Endodermal cell (in vitro differentiated cells): ENCODE measurements around the gene NSL1. TPM values are rescaled to one million over a fixed set of nuclear protein-coding genes. Genes with fewer than 3 reads are reported as not detected.

ENCODE experiments used
- DNase-seq: peaks from one replicate; pipeline ENCODE4 v3.0.0-alpha.2; 2017
- H3K27ac ChIP-seq: 2 replicates; pipeline ENCODE4 v1.5.1; 2013; ENCODE audit warnings: mild to moderate bottlenecking, low read depth, low read length, moderate library complexity
- H3K27me3 ChIP-seq: 2 replicates; pipeline ENCODE4 v1.6.1; 2013; ENCODE audit warnings: mild to moderate bottlenecking, low read length, moderate library complexity; ENCODE audit not compliant: insufficient read depth, control insufficient read depth, poor library complexity, severe bottlenecking
- H3K36me3 ChIP-seq: 2 replicates; pipeline ENCODE4 v1.7.0; 2013; ENCODE audit warnings: mild to moderate bottlenecking, low read length, moderate library complexity; ENCODE audit not compliant: control insufficient read depth, insufficient read depth
- H3K4me1 ChIP-seq: one replicate; pipeline ENCODE4 v1.7.0; 2013; ENCODE audit warnings: low read length; ENCODE audit not compliant: control insufficient read depth, insufficient read depth
- H3K4me3 ChIP-seq: 2 replicates; pipeline ENCODE4 v1.5.1; 2013; ENCODE audit warnings: mild to moderate bottlenecking, low read length, moderate library complexity
- H3K9ac ChIP-seq: 2 replicates; pipeline ENCODE4 v1.6.1; 2013; ENCODE audit warnings: mild to moderate bottlenecking, low read length, moderate library complexity; ENCODE audit not compliant: poor library complexity, severe bottlenecking; ENCODE audit errors: extremely low read depth
- H3K9me3 ChIP-seq: 2 replicates; pipeline ENCODE4 v1.6.1; 2013; ENCODE audit warnings: mild to moderate bottlenecking, low read length, moderate library complexity; ENCODE audit not compliant: control insufficient read depth
- H3K27ac Mint-ChIP-seq: 2 replicates; pipeline ENCODE4 v1.8.0; 2020; ENCODE audit warnings: mixed read lengths
- H3K27me3 Mint-ChIP-seq: 2 replicates; pipeline ENCODE4 v1.8.0; 2021; ENCODE audit warnings: mild to moderate bottlenecking, mixed read lengths; ENCODE audit not compliant: insufficient read depth
- H3K36me3 Mint-ChIP-seq: 2 replicates; pipeline ENCODE4 v1.8.0; 2020; ENCODE audit warnings: low read depth, mixed read lengths
- H3K4me1 Mint-ChIP-seq: 2 replicates; pipeline ENCODE4 v1.8.0; 2020; ENCODE audit warnings: mixed read lengths
- H3K4me3 Mint-ChIP-seq: 2 replicates; pipeline ENCODE4 v1.8.0; 2020; ENCODE audit warnings: mild to moderate bottlenecking, moderate library complexity, mixed read lengths
- H3K9me3 Mint-ChIP-seq: 2 replicates; pipeline ENCODE4 v1.8.0; 2020; ENCODE audit warnings: mild to moderate bottlenecking, mixed read lengths
- CTCF ChIP-seq: fragments of 200-600 bp; sonication (generic); conservative IDR thresholded peaks from 2 replicates; pipeline ENCODE4 v1.5.0; 2021; ENCODE audit warnings: antibody characterized with exemption, mild to moderate bottlenecking
- WGBS, 2 experiments: methylation state at CpG; one replicate each; pipeline versions ENCODE4 v1.1.5 to v1.1.7; 2013; ENCODE audit warnings: missing lambda C conversion rate in 2 of 2, mixed read lengths in 1 of 2; ENCODE audit not compliant: insufficient coverage in 1 of 2, insufficient read length in 1 of 2; 5-methylcytosine and 5-hydroxymethylcytosine counted together
- total RNA-seq, 2 donors: library from RNA; stranded (reverse); fragmentation: NEBNext Ultra II Directional in 1 of 2; extraction: Animal tissue kit (Norgen Biotek cat#: 25700) in 1 of 2; gene quantifications; 2 replicates in 1 of 2; 3 replicates in 1 of 2; pipeline ENCODE4 v1.2.1, GENCODE V29; 2021

NSL1 gene
- total RNA-seq, 2 donors from 2014 or later: 47.6 to 57.7 TPM

- H3K9me3 ChIP-seq: peaks cover 17% of the 10 kb centered on the region
- no peaks in the 10 kb centered on the region for H3K27me3 Mint-ChIP-seq
- peaks cover 24% of the 10 kb centered on the region for H3K36me3 Mint-ChIP-seq
- 92 to 96% methylated on average over 6 to 9 of the region's 9 CpGs for WGBS, 2 experiments
- TF ChIP-seq CTCF: no peak
- H3K27ac Mint-ChIP-seq: peak overlapping the region; percentile 36
- H3K27ac ChIP-seq: no peak overlapping the region
- no peak overlapping the region for H3K4me3 ChIP-seq
- H3K9ac ChIP-seq: no peak overlapping the region
- H3K4me1 Mint-ChIP-seq: peaks cover 17% of the 10 kb centered on the region
- no peaks in the 10 kb centered on the region for H3K27me3 ChIP-seq
- H3K4me1 ChIP-seq: peaks cover 4% of the 10 kb centered on the region
- peaks cover 17% of the 10 kb centered on the region for H3K9me3 Mint-ChIP-seq
- no peak overlapping the region for H3K4me3 Mint-ChIP-seq
- peaks cover 7% of the 10 kb centered on the region for H3K36me3 ChIP-seq
- no peak for DNase-seq
Measured at GRCh38 chr1:212762839-212763238, 28.7 kb downstream of the NSL1 start.

DNA sequence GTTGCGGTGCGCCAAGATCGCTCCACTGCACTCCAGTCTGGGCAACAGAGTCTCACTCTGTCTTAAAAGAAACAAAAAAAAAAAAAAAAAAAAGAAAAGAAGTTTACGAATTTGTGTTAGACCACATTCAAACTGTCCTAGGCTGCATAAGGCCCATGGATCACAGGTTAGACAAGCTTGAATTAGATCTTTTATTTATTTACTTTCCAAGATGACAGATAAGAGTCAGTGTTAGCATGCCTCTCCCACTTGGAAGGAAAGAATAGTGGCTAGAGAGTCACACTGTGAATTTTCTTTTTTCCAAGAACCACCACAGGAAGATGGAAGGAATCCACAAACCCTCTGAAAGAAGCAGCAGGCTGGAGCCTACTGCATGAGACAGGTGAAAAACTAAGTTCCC is 29.3 kb downstream of the NSL1 start:
- Histone ChIP-seq H3K9ac (no peak overlapping the region), H3K4me1 (peaks cover 4% of the 10 kb centered on the region), H3K4me3 (no peak overlapping the region), H3K9me3 (peaks cover 11% of the 10 kb centered on the region), H3K27me3 (no peaks in the 10 kb centered on the region), H3K27ac (no peak overlapping the region), H3K36me3 (peaks cover 9% of the 10 kb centered on the region)
- H3K4me1 Mint-ChIP-seq: peaks cover 17% of the 10 kb centered on the region
- H3K4me3 Mint-ChIP-seq: no peak overlapping the region
- peaks cover 18% of the 10 kb centered on the region for H3K36me3 Mint-ChIP-seq
- no peak for TF ChIP-seq CTCF
- DNase-seq: no peak
- no peaks in the 10 kb centered on the region for H3K27me3 Mint-ChIP-seq
- peak overlapping the region; percentile 36 for H3K27ac Mint-ChIP-seq
- H3K9me3 Mint-ChIP-seq: peaks cover 11% of the 10 kb centered on the region
- WGBS, 2 experiments: 96% methylated on average over 3 of the region's 4 CpGs; no CpG with 5 or more reads in 1 of the 2 experiments

DNA sequence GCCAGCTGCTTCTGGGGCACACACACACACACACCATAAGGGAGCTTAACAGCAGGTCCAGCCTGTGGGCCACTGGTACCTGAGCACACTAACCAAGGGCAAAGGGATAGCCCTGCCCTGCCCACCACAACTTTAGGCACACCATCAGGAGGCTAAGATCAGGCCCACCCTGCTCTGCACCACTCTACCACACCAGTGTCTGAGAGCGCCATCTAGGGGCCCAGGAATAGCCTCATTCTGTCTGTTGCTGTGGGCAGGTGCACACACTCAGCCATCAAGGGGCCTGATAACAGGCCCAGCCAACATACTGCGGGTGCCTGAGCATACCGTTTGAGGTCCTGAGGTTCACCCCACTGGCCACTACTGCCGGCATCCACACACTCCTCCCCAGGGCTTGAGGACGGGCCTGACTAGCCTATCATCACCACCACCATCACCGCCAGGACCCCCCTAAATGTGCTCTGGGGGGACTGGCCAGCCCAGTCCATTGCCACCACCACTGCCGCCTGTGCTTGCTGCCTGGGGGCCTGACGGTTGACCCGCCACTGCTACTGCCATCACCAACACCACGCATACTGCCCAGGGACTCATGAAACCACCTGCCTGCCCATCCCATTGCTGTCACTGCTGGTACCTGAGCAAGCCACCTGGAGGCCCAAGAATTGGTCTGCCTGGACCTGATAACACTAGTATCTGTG is 31.3 kb downstream of the NSL1 start:
- Histone ChIP-seq H3K36me3 (peaks cover 10% of the 10 kb centered on the region), H3K27ac (no peak overlapping the region), H3K4me1 (peaks cover 4% of the 10 kb centered on the region), H3K9me3 (no peaks in the 10 kb centered on the region), H3K4me3 (no peak overlapping the region), H3K9ac (no peak overlapping the region), H3K27me3 (no peaks in the 10 kb centered on the region)
- no peaks in the 10 kb centered on the region for H3K9me3 Mint-ChIP-seq
- H3K27ac Mint-ChIP-seq: no peak overlapping the region
- peaks cover 17% of the 10 kb centered on the region for H3K4me1 Mint-ChIP-seq
- peak; percentile 91 for DNase-seq
- peak; percentile 83 for TF ChIP-seq CTCF
- H3K4me3 Mint-ChIP-seq: no peak overlapping the region
- H3K36me3 Mint-ChIP-seq: peaks cover 4% of the 10 kb centered on the region
- H3K27me3 Mint-ChIP-seq: no peaks in the 10 kb centered on the region
- WGBS, 2 experiments: 85 to 93% methylated on average over 5 to 10 of the region's 10 CpGs
